NCI-H345 treated with DMSO at 0.1 percent for 48 hours (cell line): Measurements from ENCODE around the gene DMTF1.
"Not testable (repeated sequence)": the region's sequence is repeated elsewhere in the genome, so short reads cannot be mapped to it uniquely, and the experiment has no call there.

ENCODE experiments used
- DNase-seq: peaks from one replicate; lab custom pipeline; 2025; ENCODE audit not compliant: unreplicated experiment; lab: John Stamatoyannopoulos, UW

DMTF1 gene

DNA sequence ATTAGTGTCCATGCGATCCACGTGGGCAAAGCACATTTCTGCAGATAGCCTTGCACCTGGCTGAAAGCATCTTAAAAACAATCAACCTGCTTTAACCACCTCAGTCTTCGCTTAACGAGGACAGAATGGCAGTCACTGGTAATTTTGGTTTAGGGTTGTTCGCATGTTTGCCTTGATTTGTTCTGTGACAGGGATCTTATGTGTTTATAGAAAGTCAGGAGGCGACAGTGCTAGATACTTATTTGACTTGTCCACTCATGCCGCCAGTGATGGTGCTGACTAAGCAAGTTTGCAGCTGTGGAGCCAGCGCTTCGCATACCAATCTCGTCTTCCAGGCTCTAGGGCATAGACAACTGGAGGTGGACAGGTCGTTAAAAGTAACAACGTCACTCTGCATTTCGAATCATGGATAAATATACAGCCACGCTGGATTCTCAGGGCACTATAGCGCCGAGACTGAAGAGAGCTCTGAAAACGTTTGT, 68.5 kb downstream of the DMTF1 start:
- DNase-seq = no peak

DNA sequence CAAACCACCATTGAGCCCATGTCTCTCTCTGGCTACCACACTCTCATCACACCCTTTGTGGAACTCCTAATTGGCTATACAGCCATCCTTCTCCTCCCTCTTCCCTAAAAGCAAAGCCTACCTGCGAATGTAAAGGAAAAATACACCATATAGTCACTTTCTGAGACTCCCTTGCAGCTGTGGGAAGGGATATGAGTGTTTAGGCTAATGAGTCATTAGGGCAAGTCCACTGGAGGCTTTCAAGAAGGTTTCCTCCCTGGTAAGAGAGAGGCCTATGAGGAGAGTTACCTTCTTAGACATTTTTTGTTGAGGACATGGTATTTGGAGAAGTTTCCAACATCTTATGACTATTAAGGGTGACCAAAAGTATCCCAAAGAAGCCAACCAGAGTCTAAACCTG, 71.4 kb downstream of the DMTF1 start:
- DNase-seq = no peak

DNA sequence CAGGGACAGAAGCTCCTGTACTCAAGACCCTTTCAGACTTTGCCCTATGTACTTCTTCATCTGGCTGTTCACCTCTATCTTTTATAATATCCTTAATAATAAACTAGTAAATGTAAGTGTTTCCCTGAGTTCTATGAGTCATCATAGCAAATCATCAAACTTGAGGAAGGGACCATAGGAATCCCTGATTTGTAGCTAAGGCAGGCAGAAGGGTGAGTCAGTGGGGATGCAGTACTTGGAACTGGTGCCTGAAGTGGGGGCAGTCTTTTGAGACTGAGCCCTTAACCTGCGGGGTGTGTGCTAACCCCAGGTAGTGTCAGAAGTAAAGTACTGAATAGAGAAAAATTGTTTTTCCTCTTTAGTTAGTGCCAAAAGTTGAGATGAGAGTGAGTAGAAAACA, 73.4 kb downstream of the DMTF1 start:
- DNase-seq = no peak

DNA sequence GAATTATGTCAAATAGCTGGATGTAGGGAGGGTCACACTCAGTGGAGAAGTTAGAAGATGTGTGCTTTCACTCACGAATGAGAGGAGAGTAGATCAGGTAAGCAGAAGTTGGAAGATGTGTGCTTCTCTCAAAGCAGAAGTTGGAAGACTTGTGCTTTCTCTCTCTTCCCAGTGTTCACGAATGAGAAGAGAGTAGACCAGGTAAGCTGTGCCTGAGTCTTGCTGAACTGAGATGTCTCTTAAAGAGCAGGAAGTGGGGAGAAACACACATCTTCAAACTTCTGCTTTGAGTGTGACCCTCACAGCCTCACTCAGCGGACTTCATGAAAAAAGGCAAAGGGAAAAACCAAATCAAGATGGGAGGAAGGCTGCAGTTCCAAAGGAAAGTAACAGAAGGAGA, 74.2 kb downstream of the DMTF1 start:
- DNase-seq = no peak

- no peak for DNase-seq
Measured at GRCh38 chr7:87231258-87231657, 79.0 kb downstream of the DMTF1 start.

DNA sequence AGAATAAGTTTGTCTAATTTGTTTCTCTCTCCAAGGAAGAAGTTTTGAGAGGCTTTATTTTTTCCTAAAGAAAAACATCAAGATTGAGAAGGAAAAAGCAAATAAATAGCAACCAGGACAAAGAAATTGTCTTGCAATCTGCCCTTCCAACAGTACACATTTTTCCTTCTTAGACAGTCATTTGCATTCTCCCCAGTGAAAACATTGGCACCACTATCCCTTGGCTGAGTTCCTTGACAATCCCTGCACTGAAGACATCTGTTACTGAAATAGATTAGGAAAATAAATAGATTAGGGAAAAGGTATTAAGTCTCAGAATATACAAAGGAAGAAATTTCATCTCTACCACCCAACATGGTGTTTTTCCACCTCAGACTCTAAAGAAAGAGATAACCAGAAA, 79.5 kb downstream of the DMTF1 start:
- no peak for DNase-seq

DNA sequence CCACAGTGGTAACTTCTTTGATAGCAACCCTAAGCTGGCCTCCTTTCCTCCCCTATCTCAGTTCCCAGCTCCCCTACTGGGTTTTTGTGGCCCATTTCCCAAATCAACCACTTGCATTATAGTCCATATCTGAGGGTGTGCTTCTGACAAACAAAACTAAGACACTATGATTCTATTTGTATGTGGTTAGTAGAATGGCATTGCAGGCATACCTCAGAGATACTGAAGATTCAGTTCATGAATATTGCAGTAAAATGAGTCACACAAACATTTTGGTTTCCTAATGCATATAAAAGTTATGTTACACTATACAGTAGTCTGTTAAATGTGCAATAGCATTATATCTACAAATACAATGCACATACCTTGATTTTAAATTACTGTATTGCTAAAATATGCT, 82.7 kb downstream of the DMTF1 start:
- DNase-seq = no peak

- DNase-seq = not testable (repeated sequence)
Measured at GRCh38 chr7:87238464-87239051, 86.3 kb downstream of the DMTF1 start.

- DNase-seq = not testable (repeated sequence)
Measured at GRCh38 chr7:87245671-87246070, 93.4 kb downstream of the DMTF1 start.
